Aorta (tissue), 5 donors: ENCODE results near the gene ETF1. TPM values are rescaled to one million over a fixed set of nuclear protein-coding genes. Genes with fewer than 3 reads are reported as not detected.

ENCODE experiments used
- ATAC-seq: fragments of 200-7000 bp; cut with Tn5 transposase; one replicate; pipeline ENCODE4 v1.9.1; 2022; ENCODE audit warnings: moderate library complexity; ENCODE audit not compliant: low FRiP score
- DNase-seq, 2 donors: peaks; one replicate each; pipeline ENCODE4 v3.0.0-alpha.2; 2020
- H3K27ac ChIP-seq, 2 donors: one replicate each; pipeline ENCODE4 v1.5.1; 2013; ENCODE audit warnings: low read length in 2 of 2, mild to moderate bottlenecking in 2 of 2, moderate library complexity in 2 of 2, control low read depth in 1 of 2, inconsistent platforms in 1 of 2, low read depth in 1 of 2
- H3K27me3 ChIP-seq, 2 donors: one replicate each; pipeline ENCODE4 v1.6.1; 2013; ENCODE audit warnings: control low read depth in 1 of 2, low read length in 1 of 2, mild to moderate bottlenecking in 1 of 2, moderate library complexity in 1 of 2; ENCODE audit not compliant: insufficient read depth in 2 of 2, control insufficient read depth in 1 of 2
- H3K36me3 ChIP-seq, 2 donors: one replicate each; pipeline ENCODE4 v1.6.1; 2013; ENCODE audit warnings: control low read depth in 1 of 2, low read length in 1 of 2, mild to moderate bottlenecking in 1 of 2; ENCODE audit not compliant: insufficient read depth in 2 of 2, control insufficient read depth in 1 of 2
- H3K4me1 ChIP-seq, 2 donors: one replicate each; pipeline ENCODE4 v1.6.1; 2013; ENCODE audit warnings: low read length in 2 of 2, control low read depth in 1 of 2, mild to moderate bottlenecking in 1 of 2, moderate library complexity in 1 of 2; ENCODE audit not compliant: insufficient read depth in 2 of 2, control insufficient read depth in 1 of 2
- H3K4me3 ChIP-seq, 2 donors: one replicate each; pipeline ENCODE4 v1.5.1; 2013; ENCODE audit warnings: low read length in 2 of 2, control low read depth in 1 of 2, mild to moderate bottlenecking in 1 of 2
- H3K9me3 ChIP-seq: one replicate; pipeline ENCODE4 v1.6.1; 2013; ENCODE audit warnings: mild to moderate bottlenecking, low read length; ENCODE audit not compliant: control insufficient read depth
- WGBS, 2 donors: extraction: QIAGEN DNeasy Blood & Tissue Kit; methylation state at CpG; one replicate each; pipeline ENCODE4 v1.1.7; 2013; 5-methylcytosine and 5-hydroxymethylcytosine counted together
- intact Hi-C, 2 donors: fragments of 100-400 bp; cut with DNase I; formaldehyde crosslinking; loops; one replicate each; pipeline versions ENCODE4 v1.14.2 to v1.15.0; 2022
- polyA plus RNA-seq, 2 donors: library from polyadenylated mRNA; stranded (reverse); fragments of 200-250 nt; gene quantifications; one replicate each; pipeline ENCODE4 v1.2.3, GENCODE V29; 2013
- total RNA-seq, 2 donors: library from RNA; stranded (reverse); fragmentation: NEBNext Ultra II Directional; extraction: Animal tissue kit (Norgen Biotek cat#: 25700); gene quantifications; one replicate each; pipeline ENCODE4 v1.2.1, GENCODE V29; 2021
- donor health status: healthy with polysubstance abuse.
- donor health status: Bipolar disorder and iron deficiency.
- donor health status: DM: no; HTN: no; CAD: no.
- donor health status: DM: no; HTN: no; CAD: no.
- donor health status: DM: yes; HTN: yes; CAD: no.

Gene ETF1
- total and polyA plus RNA-seq, 4 donors, result 48.5 to 101 (median 74.4) TPM

DNA sequence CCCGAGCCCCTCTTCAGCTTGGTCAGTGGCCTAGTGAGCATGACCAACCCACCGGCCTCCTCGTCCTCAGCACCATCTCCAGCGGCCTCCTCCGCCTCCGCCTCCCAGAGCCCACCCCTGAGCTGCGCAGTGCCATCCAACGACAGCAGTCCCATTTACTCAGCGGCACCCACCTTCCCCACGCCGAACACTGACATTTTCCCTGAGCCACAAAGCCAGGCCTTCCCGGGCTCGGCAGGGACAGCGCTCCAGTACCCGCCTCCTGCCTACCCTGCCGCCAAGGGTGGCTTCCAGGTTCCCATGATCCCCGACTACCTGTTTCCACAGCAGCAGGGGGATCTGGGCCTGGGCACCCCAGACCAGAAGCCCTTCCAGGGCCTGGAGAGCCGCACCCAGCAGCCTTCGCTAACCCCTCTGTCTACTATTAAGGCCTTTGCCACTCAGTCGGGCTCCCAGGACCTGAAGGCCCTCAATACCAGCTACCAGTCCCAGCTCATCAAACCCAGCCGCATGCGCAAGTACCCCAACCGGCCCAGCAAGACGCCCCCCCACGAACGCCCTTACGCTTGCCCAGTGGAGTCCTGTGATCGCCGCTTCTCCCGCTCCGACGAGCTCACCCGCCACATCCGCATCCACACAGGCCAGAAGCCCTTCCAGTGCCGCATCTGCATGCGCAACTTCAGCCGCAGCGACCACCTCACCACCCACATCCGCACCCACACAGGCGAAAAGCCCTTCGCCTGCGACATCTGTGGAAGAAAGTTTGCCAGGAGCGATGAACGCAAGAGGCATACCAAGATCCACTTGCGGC, 75.9 kb downstream of the ETF1 start:
- Histone ChIP-seq H3K4me3 (peak overlapping the region in 1 of 2 donors; percentile 60), H3K4me1 (no peaks in the 10 kb centered on the region), H3K9me3 (no peaks in the 10 kb centered on the region), H3K27ac (no peak overlapping the region), H3K27me3 (peaks cover 0 to 2% of the 10 kb centered on the region in 2 donors), H3K36me3 (no peaks in the 10 kb centered on the region)
- intact Hi-C loops, result loop anchor here in 1 of 2 donors (10.0 kb wide), 1 partner anchor 288 kb away; the partner anchor contains the start of gene CTNNA1
- ATAC-seq, result no peak
- 84 to 87% methylated on average over 45 of the region's 45 CpGs for WGBS, 2 donors
- DNase-seq, result peak in 1 of 2 donors; percentile 86

- intact Hi-C loops, result loop anchor here in 1 of 2 donors (10.0 kb wide), 1 partner anchor 288 kb away; the partner anchor contains the start of gene CTNNA1
- Histone ChIP-seq H3K27ac (peak overlapping the region in 1 of 2 donors; percentile 7), H3K4me3 (peak overlapping the region; percentile 42 to 60), H3K36me3 (no peaks in the 10 kb centered on the region), H3K4me1 (no peaks in the 10 kb centered on the region), H3K27me3 (peaks cover 0 to 2% of the 10 kb centered on the region in 2 donors), H3K9me3 (no peaks in the 10 kb centered on the region)
- WGBS, 2 donors, result 5% methylated on average over 39 of the region's 39 CpGs
- DNase-seq (peak in 1 of 2 donors; percentile 85), ATAC-seq (no peak)
Measured at GRCh38 chr5:138466125-138466899, 76.7 kb downstream of the ETF1 start.

DNA sequence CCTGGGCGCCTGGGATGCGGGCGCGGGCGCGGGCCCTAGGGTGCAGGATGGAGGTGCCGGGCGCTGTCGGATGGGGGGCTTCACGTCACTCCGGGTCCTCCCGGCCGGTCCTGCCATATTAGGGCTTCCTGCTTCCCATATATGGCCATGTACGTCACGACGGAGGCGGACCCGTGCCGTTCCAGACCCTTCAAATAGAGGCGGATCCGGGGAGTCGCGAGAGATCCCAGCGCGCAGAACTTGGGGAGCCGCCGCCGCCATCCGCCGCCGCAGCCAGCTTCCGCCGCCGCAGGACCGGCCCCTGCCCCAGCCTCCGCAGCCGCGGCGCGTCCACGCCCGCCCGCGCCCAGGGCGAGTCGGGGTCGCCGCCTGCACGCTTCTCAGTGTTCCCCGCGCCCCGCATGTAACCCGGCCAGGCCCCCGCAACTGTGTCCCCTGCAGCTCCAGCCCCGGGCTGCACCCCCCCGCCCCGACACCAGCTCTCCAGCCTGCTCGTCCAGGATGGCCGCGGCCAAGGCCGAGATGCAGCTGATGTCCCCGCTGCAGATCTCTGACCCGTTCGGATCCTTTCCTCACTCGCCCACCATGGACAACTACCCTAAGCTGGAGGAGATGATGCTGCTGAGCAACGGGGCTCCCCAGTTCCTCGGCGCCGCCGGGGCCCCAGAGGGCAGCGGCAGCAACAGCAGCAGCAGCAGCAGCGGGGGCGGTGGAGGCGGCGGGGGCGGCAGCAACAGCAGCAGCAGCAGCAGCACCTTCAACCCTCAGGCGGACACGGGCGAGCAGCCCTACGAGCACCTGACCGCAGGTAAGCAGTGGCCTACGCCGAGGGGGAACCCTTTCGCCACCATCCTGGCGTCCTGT, 77.5 kb downstream of the ETF1 start, which contains the start of gene EGR1:
EGR1 (plus strand) TSS at position 219 of the 864 bp plus-strand sequence; CDS start at position 502, 283 bp downstream.
- Histone ChIP-seq H3K9me3 (no peaks in the 10 kb centered on the region), H3K4me3 (peak within 1 kb of the TSS; percentile 60), H3K4me1 (no peaks in the 10 kb centered on the region), H3K36me3 (no peaks in the 10 kb centered on the region), H3K27ac (peak within 1 kb of the TSS; percentile 7 to 93), H3K27me3 (peaks cover 0 to 2% of the 10 kb centered on the region in 2 donors)
- ATAC-seq (peak; percentile 77), DNase-seq (peak; percentile 97)
- 1% methylated on average over 66 to 85 of the region's 85 CpGs for WGBS, 2 donors
- intact Hi-C loops, result loop anchor here (2.0 to 10.0 kb wide), 2 partner anchors 27 to 289 kb away; partner anchors contain the start of gene CTNNA1 (in 1 of the 2)

GRCh38 chr5:138464388-138465260, 78.4 kb downstream of the ETF1 start:
- 0% methylated on average over 51 to 64 of the region's 64 CpGs for WGBS, 2 donors
- ATAC-seq, result peak; percentile 91
- peak overlapping the region; percentile 39 to 60 for H3K4me3 ChIP-seq
- intact Hi-C loops, result loop anchor here (1.0 to 10.0 kb wide), 4 partner anchors 28 to 290 kb away; partner anchors contain the start of genes CTNNA1 (in 1 of the 2) and ETF1 (in 1 of the 2)
- H3K36me3 ChIP-seq, result no peaks in the 10 kb centered on the region
- H3K4me1 ChIP-seq, result no peaks in the 10 kb centered on the region
- peaks cover 0 to 2% of the 10 kb centered on the region in 2 donors for H3K27me3 ChIP-seq
- H3K9me3 ChIP-seq, result no peaks in the 10 kb centered on the region
- peak; percentile 97 to 98 for DNase-seq
- peak overlapping the region; percentile 7 to 93 for H3K27ac ChIP-seq

DNA sequence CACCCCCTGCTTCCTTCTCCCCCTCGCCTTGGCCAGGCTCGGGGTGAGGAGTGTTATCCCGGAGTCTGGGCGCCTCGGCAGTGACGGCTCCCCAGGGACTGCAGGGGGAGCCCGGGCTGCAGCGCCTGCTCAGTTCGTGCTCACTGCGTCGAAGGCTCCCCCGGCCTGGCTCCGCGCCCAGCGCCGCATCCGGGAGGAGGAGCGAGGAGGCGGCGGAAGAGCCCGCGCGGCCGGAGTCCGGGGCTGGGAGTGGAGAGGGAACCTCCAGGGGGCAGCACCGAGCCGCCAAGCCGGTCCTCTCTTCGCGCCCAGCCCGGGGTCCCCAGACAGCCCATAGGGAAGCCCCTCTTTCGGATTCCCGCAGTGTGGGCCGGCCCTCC, 79.0 kb downstream of the ETF1 start:
- H3K4me1 ChIP-seq, result no peaks in the 10 kb centered on the region
- peak overlapping the region; percentile 36 to 60 for H3K4me3 ChIP-seq

DNA sequence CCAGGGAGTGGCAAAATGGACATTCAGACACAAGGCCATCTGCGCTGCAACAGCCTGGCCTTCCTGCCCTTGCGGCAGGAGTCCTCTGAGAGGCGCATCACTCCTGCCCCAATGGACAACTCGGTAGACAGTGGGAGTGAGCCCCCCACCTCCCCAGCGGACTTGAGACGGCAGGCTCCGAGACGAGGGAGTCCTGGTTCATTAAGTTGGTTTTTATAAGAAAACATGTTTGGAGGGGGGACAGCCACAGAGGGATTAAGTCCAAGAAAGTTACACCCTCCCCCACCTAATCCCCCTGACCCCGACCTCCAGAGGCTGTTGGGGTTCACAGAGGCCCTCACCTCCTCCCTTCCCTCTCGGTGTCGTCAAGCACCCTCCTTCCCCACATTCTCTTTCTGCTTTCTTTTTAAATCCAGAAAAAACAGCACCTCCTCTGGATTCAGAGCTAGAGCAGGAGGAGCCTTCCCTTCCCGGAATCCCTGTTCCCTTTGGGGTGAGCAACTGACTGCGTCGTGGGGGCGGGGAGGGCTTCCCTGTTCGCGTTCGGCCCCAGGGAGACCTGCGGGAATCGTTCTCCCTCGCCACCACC, 79.5 kb downstream of the ETF1 start:
- WGBS, 2 donors, result 11 to 14% methylated on average over 21 of the region's 21 CpGs
- Histone ChIP-seq H3K9me3 (no peaks in the 10 kb centered on the region), H3K36me3 (no peaks in the 10 kb centered on the region), H3K4me1 (no peaks in the 10 kb centered on the region), H3K27ac (peak overlapping the region; percentile 37 to 82), H3K4me3 (peak overlapping the region; percentile 27 to 29), H3K27me3 (peaks cover 0 to 2% of the 10 kb centered on the region in 2 donors)
- intact Hi-C loops, result loop anchor here (1.0 to 10.0 kb wide), 4 partner anchors 29 to 291 kb away; partner anchors contain the start of genes CTNNA1 (in 1 of the 2) and ETF1 (in 1 of the 2)
- peak; percentile 20 for ATAC-seq
- DNase-seq, result no peak

More for the DNA sequence above, 79.0 kb downstream of the ETF1 start:
- no peaks in the 10 kb centered on the region for H3K9me3 ChIP-seq
- 0% methylated on average over 28 to 34 of the region's 34 CpGs for WGBS, 2 donors
- ATAC-seq (peak; percentile 90), DNase-seq (peak; percentile 98 to 99)
- no peaks in the 10 kb centered on the region for H3K36me3 ChIP-seq
- H3K27me3 ChIP-seq, result peaks cover 0 to 2% of the 10 kb centered on the region in 2 donors
- intact Hi-C loops, result loop anchor here (1.0 to 10.0 kb wide), 4 partner anchors 29 to 291 kb away; partner anchors contain the start of genes CTNNA1 (in 1 of the 2) and ETF1 (in 1 of the 2)
- peak overlapping the region; percentile 37 to 93 for H3K27ac ChIP-seq
